NCI-H146 treated with DMSO at 0.1 percent for 48 hours (cell line): ENCODE measurements around the gene RSRC1.
"Not testable (repeated sequence)": the region's sequence is repeated elsewhere in the genome, so short reads cannot be mapped to it uniquely, and the experiment has no call there.

ENCODE experiments used
- DNase-seq: peaks from one replicate; lab custom pipeline; 2025; ENCODE audit not compliant: unreplicated experiment; lab: John Stamatoyannopoulos, UW

RSRC1 gene

GRCh38 chr3:158220575-158220974, 110.7 kb downstream of the RSRC1 start:
- DNase-seq, result no peak

- DNase-seq, result no peak
Measured at GRCh38 chr3:158221426-158221825, 111.5 kb downstream of the RSRC1 start.

GRCh38 chr3:158226429-158226828, 116.5 kb downstream of the RSRC1 start:
- no peak for DNase-seq

GRCh38 chr3:158228942-158229341, 119.1 kb downstream of the RSRC1 start:
- DNase-seq, result not testable (repeated sequence)

- peak; percentile 16 for DNase-seq
Measured at GRCh38 chr3:158233791-158234190, 123.9 kb downstream of the RSRC1 start.

- DNase-seq, result no peak
Measured at GRCh38 chr3:158244274-158244673, 134.4 kb downstream of the RSRC1 start.

- DNase-seq, result no peak
Measured at GRCh38 chr3:158247288-158247687, 137.4 kb downstream of the RSRC1 start.

- no peak for DNase-seq
Measured at GRCh38 chr3:158248261-158248660, 138.4 kb downstream of the RSRC1 start.

GRCh38 chr3:158249183-158249582, 139.3 kb downstream of the RSRC1 start:
- no peak for DNase-seq

GRCh38 chr3:158258619-158259018, 148.7 kb downstream of the RSRC1 start:
- DNase-seq, result no peak

- DNase-seq, result no peak
Measured at GRCh38 chr3:158260392-158260791, 150.5 kb downstream of the RSRC1 start.

- DNase-seq, result no peak
Measured at GRCh38 chr3:158261371-158261991, 151.6 kb downstream of the RSRC1 start.

- DNase-seq, result no peak
Measured at GRCh38 chr3:158264894-158265293, 155.0 kb downstream of the RSRC1 start.

- DNase-seq, result no peak
Measured at GRCh38 chr3:158267015-158267414, 157.1 kb downstream of the RSRC1 start.

- DNase-seq, result no peak
Measured at GRCh38 chr3:158269942-158270341, 160.1 kb downstream of the RSRC1 start.

- DNase-seq, result no peak
Measured at GRCh38 chr3:158272081-158272480, 162.2 kb downstream of the RSRC1 start.

- no peak for DNase-seq
Measured at GRCh38 chr3:158273656-158274055, 163.8 kb downstream of the RSRC1 start.

- no peak for DNase-seq
Measured at GRCh38 chr3:158278187-158278586, 168.3 kb downstream of the RSRC1 start.

- DNase-seq, result no peak
Measured at GRCh38 chr3:158279609-158280008, 169.7 kb downstream of the RSRC1 start.

- no peak for DNase-seq
Measured at GRCh38 chr3:158295771-158296170, 185.9 kb downstream of the RSRC1 start.

GRCh38 chr3:158297940-158298339, 188.1 kb downstream of the RSRC1 start:
- DNase-seq, result no peak

- DNase-seq, result no peak
Measured at GRCh38 chr3:158308236-158308928, 198.5 kb downstream of the RSRC1 start.
